Stomach (tissue), 4 donors: ENCODE results near the gene AGBL4.

Experiments used
- CTCF ChIP-seq, 7 experiments: fragments of 450-650 bp in 4 of 7; fragments of 200-600 bp in 3 of 7; sonication (generic) in 3 of 7; IDR thresholded peaks; one replicate each; pipeline ENCODE4 v1.5.1; 2016 to 2019; ENCODE audit warnings: antibody characterized with exemption in 7 of 7, control low read depth in 2 of 7, mild to moderate bottlenecking in 1 of 7
- POLR2A ChIP-seq, 4 donors: fragments of 450-650 bp; IDR thresholded peaks; one replicate each; pipeline ENCODE4 v1.6.1; 2016; ENCODE audit warnings: antibody characterized with exemption in 4 of 4, control low read depth in 2 of 4, mild to moderate bottlenecking in 1 of 4, moderate library complexity in 1 of 4

- TF ChIP-seq CTCF (IDR thresholded peaks at IDR 0.05) (no peak), POLR2A (IDR thresholded peaks at IDR 0.05) (no peak)
These were observed 1328.6 kb downstream of the AGBL4 start for GRCh38 chr1:48695161-48695560.
